CD4-positive, alpha-beta T cell (primary cell): ENCODE measurements around the gene STK35. TPM values are rescaled to one million over a fixed set of nuclear protein-coding genes. Genes with fewer than 3 reads are reported as not detected.

ENCODE experiments used
- ATAC-seq: fragments of 200-7000 bp; cut with Tn5 transposase; one replicate; pipeline ENCODE4 v1.10.0; 2022; ENCODE audit warnings: mild to moderate bottlenecking; ENCODE audit not compliant: poor library complexity
- CTCF ChIA-PET: fragments of 350-600 bp; sonication (Branson Sonifier 250); formaldehyde crosslinking; loops from one replicate; lab custom pipeline; 2021; ENCODE audit warnings: antibody characterized with exemption, inconsistent platforms; lab: Charles Lee
- POLR2A ChIA-PET: fragments of 350-600 bp; sonication (Branson Sonifier 250); formaldehyde crosslinking; loops from one replicate; lab custom pipeline; 2021; ENCODE audit warnings: antibody characterized with exemption, inconsistent platforms; lab: Charles Lee
- DNase-seq, 14 experiments: peaks; one replicate each; pipeline ENCODE4 v3.0.0-alpha.2; 2013 to 2020; ENCODE audit warnings: mixed read lengths in 2 of 14
- H3K27ac ChIP-seq, 2 donors: one replicate each; pipeline versions ENCODE4 v1.5.1 to v1.7.0; 2013; ENCODE audit warnings: low read length in 2 of 2, low read depth in 1 of 2, mild to moderate bottlenecking in 1 of 2
- H3K27me3 ChIP-seq, 2 experiments: 1 replicate in 1 of 2; 2 replicates in 1 of 2; pipeline versions ENCODE4 v1.6.1 to v1.7.0; 2013; ENCODE audit warnings: low read length in 2 of 2, control low read depth in 1 of 2, mild to moderate bottlenecking in 1 of 2, moderate library complexity in 1 of 2; ENCODE audit not compliant: insufficient read depth in 2 of 2, control insufficient read depth in 1 of 2
- H3K36me3 ChIP-seq: one replicate; pipeline ENCODE4 v1.6.1; 2013; ENCODE audit warnings: low read length, control low read depth; ENCODE audit not compliant: insufficient read depth
- H3K4me1 ChIP-seq: one replicate; pipeline ENCODE4 v1.6.1; 2013; ENCODE audit warnings: low read length, control low read depth; ENCODE audit not compliant: insufficient read depth
- H3K4me3 ChIP-seq: one replicate; pipeline ENCODE4 v1.5.1; 2013; ENCODE audit warnings: mild to moderate bottlenecking, low read length, moderate library complexity
- H3K9me3 ChIP-seq, 2 experiments: 1 replicate in 1 of 2; 2 replicates in 1 of 2; pipeline versions ENCODE4 v1.6.1 to v1.7.0; 2013; ENCODE audit warnings: low read length in 2 of 2, mild to moderate bottlenecking in 2 of 2, control low read depth in 1 of 2, moderate library complexity in 1 of 2; ENCODE audit not compliant: control insufficient read depth in 1 of 2, insufficient read depth in 1 of 2
- H3K27ac Mint-ChIP-seq: one replicate; pipeline ENCODE4 v1.8.0; 2020; ENCODE audit warnings: mixed read lengths
- H3K27me3 Mint-ChIP-seq: one replicate; pipeline ENCODE4 v1.8.0; 2021; ENCODE audit warnings: mixed read lengths
- H3K36me3 Mint-ChIP-seq: one replicate; pipeline ENCODE4 v1.8.0; 2021; ENCODE audit warnings: low read depth, mixed read lengths
- H3K4me1 Mint-ChIP-seq: one replicate; pipeline ENCODE4 v1.8.0; 2021; ENCODE audit warnings: low read depth, mixed read lengths
- H3K4me3 Mint-ChIP-seq: one replicate; pipeline ENCODE4 v1.8.0; 2020; ENCODE audit warnings: mild to moderate bottlenecking, mixed read lengths
- H3K9me3 Mint-ChIP-seq: one replicate; pipeline ENCODE4 v1.8.0; 2020; ENCODE audit warnings: mixed read lengths
- CTCF ChIP-seq: fragments of 200-600 bp; IDR thresholded peaks from one replicate; pipeline ENCODE4 v1.8.0; 2022; ENCODE audit warnings: antibody characterized with exemption, mild to moderate bottlenecking
- intact Hi-C, 2 experiments: fragments of 100-400 bp; cut with DNase I in 1 of 2; cut with micrococcal nuclease in 1 of 2; formaldehyde crosslinking; loops; one replicate each; pipeline versions ENCODE4 v1.15.1 to v1.9.0; 2023 to 2025; cut with DNase I, micrococcal nuclease
- total RNA-seq, 174 experiments: library from RNA in 2 of 174; stranded (reverse) in 2 of 174; gene quantifications; one replicate each; pipeline ENCODE4 v1.2.3 and lab custom pipeline; 2021 to 2026

Gene STK35
- total RNA-seq, 2 experiments from 2014 or later: 18.9 to 19.6 TPM

GRCh38 chr20:2124564-2125213, 23.1 kb downstream of the STK35 start:
- Mint-ChIP-seq H3K4me1 (peaks cover 89% of the 10 kb centered on the region), H3K36me3 (peaks cover 52% of the 10 kb centered on the region), H3K27me3 (no peaks in the 10 kb centered on the region), H3K4me3 (no peak overlapping the region), H3K9me3 (no peaks in the 10 kb centered on the region), H3K27ac (no peak overlapping the region)
- no peaks in the 10 kb centered on the region for H3K9me3 ChIP-seq
- DNase-seq: no peak
- peaks cover 19% of the 10 kb centered on the region for H3K36me3 ChIP-seq
- intact Hi-C loops: no loop called here
- H3K27me3 ChIP-seq: no peaks in the 10 kb centered on the region
- no peak overlapping the region for H3K27ac ChIP-seq
- CTCF ChIA-PET: no interaction called here
- POLR2A ChIA-PET: no interaction called here
- H3K4me3 ChIP-seq: no peak overlapping the region
- peaks cover 39% of the 10 kb centered on the region for H3K4me1 ChIP-seq
- ATAC-seq: no peak
- no peak for TF ChIP-seq CTCF

GRCh38 chr20:2125474-2126112, 24.0 kb downstream of the STK35 start:
- no peaks in the 10 kb centered on the region for H3K9me3 Mint-ChIP-seq
- H3K27ac Mint-ChIP-seq: no peak overlapping the region
- no peak for DNase-seq
- ATAC-seq: no peak
- Histone ChIP-seq H3K4me1 (peaks cover 35% of the 10 kb centered on the region), H3K27me3 (no peaks in the 10 kb centered on the region), H3K36me3 (peaks cover 16% of the 10 kb centered on the region), H3K27ac (no peak overlapping the region), H3K9me3 (no peaks in the 10 kb centered on the region), H3K4me3 (no peak overlapping the region)
- no peak for TF ChIP-seq CTCF
- ChIA-PET CTCF (no interaction called here), POLR2A (no interaction called here)
- intact Hi-C loops: no loop called here
- peaks cover 44% of the 10 kb centered on the region for H3K36me3 Mint-ChIP-seq
- H3K4me1 Mint-ChIP-seq: peaks cover 89% of the 10 kb centered on the region
- H3K4me3 Mint-ChIP-seq: no peak overlapping the region
- no peaks in the 10 kb centered on the region for H3K27me3 Mint-ChIP-seq

- Mint-ChIP-seq H3K4me3 (no peak overlapping the region), H3K4me1 (peaks cover 86% of the 10 kb centered on the region), H3K9me3 (no peaks in the 10 kb centered on the region), H3K27ac (no peak overlapping the region), H3K27me3 (no peaks in the 10 kb centered on the region), H3K36me3 (peaks cover 39% of the 10 kb centered on the region)
- intact Hi-C loops: no loop called here
- no peaks in the 10 kb centered on the region for H3K27me3 ChIP-seq
- ChIA-PET POLR2A (no interaction called here), CTCF (no interaction called here)
- H3K9me3 ChIP-seq: no peaks in the 10 kb centered on the region
- no peak for DNase-seq
- ATAC-seq: no peak
- H3K4me3 ChIP-seq: no peak overlapping the region
- H3K4me1 ChIP-seq: peaks cover 27% of the 10 kb centered on the region
- H3K36me3 ChIP-seq: peaks cover 15% of the 10 kb centered on the region
- TF ChIP-seq CTCF: no peak
- no peak overlapping the region for H3K27ac ChIP-seq
These were observed 25.6 kb downstream of the STK35 start for GRCh38 chr20:2127238-2127637.
